Tibial nerve (tissue), 3 donors: Measurements from ENCODE around the gene EIF4ENIF1.

ENCODE experiments used
- CTCF ChIP-seq, 5 experiments: fragments of 200-600 bp in 3 of 5; fragments of 450-650 bp in 2 of 5; sonication (generic) in 3 of 5; IDR thresholded peaks; one replicate each; pipeline ENCODE4 v1.5.1; 2016 to 2019; ENCODE audit warnings: antibody characterized with exemption in 5 of 5, mild to moderate bottlenecking in 3 of 5, moderate library complexity in 2 of 5
- POLR2A ChIP-seq, 2 donors: fragments of 450-650 bp; IDR thresholded peaks; one replicate each; pipeline ENCODE4 v1.6.1; 2017; ENCODE audit warnings: antibody characterized with exemption in 2 of 2, mild to moderate bottlenecking in 2 of 2, moderate library complexity in 2 of 2

DNA sequence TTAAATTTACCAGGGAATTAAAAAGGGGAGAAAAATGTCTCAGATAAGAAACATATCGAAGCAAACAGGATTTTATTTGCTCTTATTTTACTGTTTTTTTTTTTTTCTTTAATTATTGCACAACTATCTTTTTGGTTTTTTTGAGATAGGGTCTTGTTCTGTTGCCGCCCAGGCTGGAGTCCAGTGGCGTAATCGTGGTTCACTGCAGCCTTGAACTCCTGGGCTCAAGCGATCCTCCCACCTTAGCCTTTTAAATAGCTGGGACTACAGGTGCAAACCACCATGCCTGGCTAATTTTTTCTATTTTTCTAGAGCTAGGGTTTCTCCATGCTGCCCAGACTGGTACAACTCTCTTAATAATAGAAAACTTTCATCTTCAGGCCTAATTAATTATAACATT is 57.7 kb downstream of the EIF4ENIF1 start:
- TF ChIP-seq CTCF (IDR thresholded peaks at IDR 0.05) (no peak), POLR2A (IDR thresholded peaks at IDR 0.05) (no peak)
